Liver (tissue), 9 donors: ENCODE data around the gene PHYHD1. TPM values are rescaled to one million over a fixed set of nuclear protein-coding genes. Genes with fewer than 3 reads are reported as not detected.

Experiments
- DNase-seq: peaks from one replicate; pipeline ENCODE4 v3.0.0-alpha.2; 2017; ENCODE audit warnings: low spot score
- H3K27ac ChIP-seq, 2 donors: one replicate each; pipeline ENCODE4 v1.7.0; 2013; ENCODE audit warnings: inconsistent platforms in 2 of 2, low read length in 2 of 2, control low read depth in 1 of 2, low read depth in 1 of 2, mild to moderate bottlenecking in 1 of 2
- H3K27me3 ChIP-seq, 4 donors: one replicate each; pipeline versions ENCODE4 v1.6.1 to v1.7.0; 2013; ENCODE audit warnings: low read length in 3 of 4, inconsistent platforms in 1 of 4, mild to moderate bottlenecking in 1 of 4, moderate library complexity in 1 of 4; ENCODE audit not compliant: control insufficient read depth in 4 of 4, insufficient read depth in 4 of 4
- H3K36me3 ChIP-seq, 4 donors: one replicate each; pipeline versions ENCODE4 v1.6.1 to v1.7.0; 2013; ENCODE audit warnings: low read length in 3 of 4, mild to moderate bottlenecking in 3 of 4, low read depth in 1 of 4, moderate library complexity in 1 of 4; ENCODE audit not compliant: control insufficient read depth in 4 of 4, insufficient read depth in 3 of 4
- H3K4me1 ChIP-seq, 4 donors: one replicate each; pipeline versions ENCODE4 v1.6.1 to v1.7.0; 2013; ENCODE audit warnings: low read length in 3 of 4, mild to moderate bottlenecking in 3 of 4, moderate library complexity in 1 of 4; ENCODE audit not compliant: control insufficient read depth in 4 of 4, insufficient read depth in 4 of 4
- H3K4me3 ChIP-seq, 3 donors: one replicate each; pipeline versions ENCODE4 v1.6.1 to v1.7.0; 2013; ENCODE audit warnings: low read length in 3 of 3, control low read depth in 1 of 3, low read depth in 1 of 3, mild to moderate bottlenecking in 1 of 3
- H3K9ac ChIP-seq, 2 donors: one replicate each; pipeline ENCODE4 v1.7.0; 2013; ENCODE audit warnings: low read length in 2 of 2, mild to moderate bottlenecking in 2 of 2, moderate library complexity in 2 of 2, control low read depth in 1 of 2, low read depth in 1 of 2
- H3K9me3 ChIP-seq, 4 donors: one replicate each; pipeline versions ENCODE4 v1.6.1 to v1.7.0; 2013; ENCODE audit warnings: low read length in 3 of 4; ENCODE audit not compliant: control insufficient read depth in 4 of 4
- ATF3 ChIP-seq: IDR thresholded peaks from 2 replicates; pipeline ENCODE4 v1.6.1; 2016; ENCODE audit warnings: antibody characterized with exemption
- EGR1 ChIP-seq, 2 donors: IDR thresholded peaks; 2 replicates each; pipeline ENCODE4 v1.6.1; 2016 to 2018; ENCODE audit warnings: antibody characterized with exemption in 2 of 2, low read depth in 2 of 2
- FOXA1 ChIP-seq: IDR thresholded peaks from 2 replicates; pipeline ENCODE4 v1.6.1; 2016; ENCODE audit warnings: antibody characterized with exemption
- FOXA2 ChIP-seq: IDR thresholded peaks from 2 replicates; pipeline ENCODE4 v1.6.1; 2016; ENCODE audit warnings: antibody characterized with exemption
- GABPA ChIP-seq, 2 donors: IDR thresholded peaks in 1 of 2; conservative IDR thresholded peaks in 1 of 2; 2 replicates each; pipeline ENCODE4 v1.6.1; 2016; ENCODE audit warnings: antibody characterized with exemption in 2 of 2, mild to moderate bottlenecking in 1 of 2, moderate library complexity in 1 of 2
- HNF4A ChIP-seq, 2 donors: conservative IDR thresholded peaks; 2 replicates each; pipeline ENCODE4 v1.6.1; 2016; ENCODE audit warnings: antibody characterized with exemption in 2 of 2, mild to moderate bottlenecking in 2 of 2
- HNF4G ChIP-seq: IDR thresholded peaks from 2 replicates; pipeline ENCODE4 v1.6.1; 2016; ENCODE audit warnings: antibody characterized with exemption
- JUND ChIP-seq, 2 donors: IDR thresholded peaks; 2 replicates each; pipeline ENCODE4 v1.6.1; 2016; ENCODE audit warnings: antibody characterized with exemption in 2 of 2
- MAX ChIP-seq: IDR thresholded peaks from 2 replicates; pipeline ENCODE4 v1.6.1; 2016; ENCODE audit warnings: antibody characterized with exemption
- NR2F2 ChIP-seq: IDR thresholded peaks from 2 replicates; pipeline ENCODE4 v1.6.1; 2016; ENCODE audit warnings: antibody characterized with exemption
- RAD21 ChIP-seq, 2 donors: IDR thresholded peaks; 2 replicates each; pipeline ENCODE4 v1.6.1; 2016; ENCODE audit warnings: antibody characterized with exemption in 2 of 2, mild to moderate bottlenecking in 2 of 2
- REST ChIP-seq: IDR thresholded peaks from 2 replicates; pipeline ENCODE4 v1.6.1; 2016; ENCODE audit warnings: antibody characterized with exemption, mild to moderate bottlenecking
- RXRA ChIP-seq, 2 donors: IDR thresholded peaks; 2 replicates each; pipeline ENCODE4 v1.6.1; 2017 to 2018; ENCODE audit warnings: antibody characterized with exemption in 2 of 2, mild to moderate bottlenecking in 1 of 2
- SP1 ChIP-seq: IDR thresholded peaks from 2 replicates; pipeline ENCODE4 v1.6.1; 2018; ENCODE audit warnings: antibody characterized with exemption, mild to moderate bottlenecking
- TAF1 ChIP-seq: conservative IDR thresholded peaks from 2 replicates; pipeline ENCODE4 v1.6.1; 2016; ENCODE audit warnings: antibody characterized with exemption, mild to moderate bottlenecking
- YY1 ChIP-seq: IDR thresholded peaks from 2 replicates; pipeline ENCODE4 v1.6.1; 2016; ENCODE audit warnings: antibody characterized with exemption, mild to moderate bottlenecking
- ZBTB33 ChIP-seq: IDR thresholded peaks from 2 replicates; pipeline ENCODE4 v1.6.1; 2016; ENCODE audit warnings: antibody characterized with exemption
- WGBS: extraction: QIAGEN DNeasy Blood & Tissue Kit; methylation state at CpG from one replicate; pipeline ENCODE4 v1.1.7; 2013; 5-methylcytosine and 5-hydroxymethylcytosine counted together
- polyA plus RNA-seq, 2 donors: library from polyadenylated mRNA; stranded (reverse) in 1 of 2; unstranded in 1 of 2; fragments of 200-250 nt in 1 of 2; fragments of >200 nt in 1 of 2; fragmentation: Nextera tagmentation in 1 of 2; extraction: Ambion mirVana in 1 of 2; gene quantifications; one replicate each; pipeline versions ENCODE4 v1.2.1 to v1.2.3, GENCODE V29; 2013 to 2015
- total RNA-seq, 2 donors: library from RNA; depleted of rRNA; stranded (reverse); fragments of >200 nt; gene quantifications; one replicate each; pipeline ENCODE4 v1.2.3, GENCODE V29; 2014
- donor health status: healthy.
- donor health status: healthy.
- donor health status: healthy.
- donor health status: healthy.
- donor health status: healthy.

Gene PHYHD1
- total and polyA plus RNA-seq, 4 donors: 9.2 to 72.8 (median 31.3) TPM

DNA sequence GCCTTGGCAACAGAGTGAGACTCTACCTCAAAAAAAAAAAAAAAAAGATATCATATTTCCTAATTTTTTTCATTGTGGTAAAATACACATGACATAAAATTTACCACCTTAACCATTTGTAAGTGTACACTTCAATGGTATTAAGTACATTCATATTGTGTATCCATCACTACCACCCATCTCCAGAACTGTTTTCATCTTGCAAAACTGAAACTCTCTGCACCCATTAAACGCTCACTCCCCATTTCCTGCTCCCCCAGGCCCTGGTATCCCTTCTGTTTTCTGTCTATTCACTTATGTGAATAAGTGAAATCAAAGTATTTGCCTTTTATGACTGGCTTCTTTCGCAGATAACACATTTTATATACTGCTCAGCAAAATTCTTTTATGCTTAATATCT, 26.0 kb upstream of the PHYHD1 start:
- DNase-seq: no peak
- peaks cover 0 to 24% (median 13%) of the 10 kb centered on the region in 4 donors for H3K4me1 ChIP-seq
- no peak overlapping the region for H3K27ac ChIP-seq
- no peaks in the 10 kb centered on the region for H3K27me3 ChIP-seq
- WGBS: 85% methylated on average over 2 of the region's 2 CpGs
- TF ChIP-seq GABPA (IDR thresholded peaks at IDR 0.05 in 1 of 2, conservative IDR thresholded peaks at IDR 0.05 in 1 of 2) (no peak), MAX (no peak)
- peaks cover 5 to 23% (median 7%) of the 10 kb centered on the region in 4 donors for H3K36me3 ChIP-seq
- H3K9ac ChIP-seq: no peak overlapping the region
- H3K4me3 ChIP-seq: no peak overlapping the region
- no peaks in the 10 kb centered on the region for H3K9me3 ChIP-seq

- TF ChIP-seq TAF1: no peak
- Histone ChIP-seq H3K9me3 (no peaks in the 10 kb centered on the region), H3K27ac (no peak overlapping the region), H3K9ac (no peak overlapping the region), H3K27me3 (no peaks in the 10 kb centered on the region), H3K4me1 (peaks cover 0 to 24% (median 12%) of the 10 kb centered on the region in 4 donors), H3K36me3 (peaks cover under 1 to 20% (median 8%) of the 10 kb centered on the region in 4 donors), H3K4me3 (no peak overlapping the region)
- no peak for DNase-seq
- 92% methylated on average over 4 of the region's 4 CpGs for WGBS
These were observed 25.2 kb upstream of the PHYHD1 start for GRCh38 chr9:128895556-128895955.

- Histone ChIP-seq H3K27ac (peak overlapping the region; percentile 4 to 42), H3K4me1 (peaks cover 0 to 12% (median 8%) of the 10 kb centered on the region in 4 donors)
These were observed 22.4 kb upstream of the PHYHD1 start for GRCh38 chr9:128898382-128898781.

More at GRCh38 chr9:128898382-128898781, 22.4 kb upstream of the PHYHD1 start:
- TF ChIP-seq FOXA2 (no peak), ATF3 (no peak), SP1 (no peak), ZBTB33 (no peak), TAF1 (no peak), FOXA1 (no peak), YY1 (no peak), MAX (no peak), HNF4G (no peak), REST (no peak), NR2F2 (no peak), HNF4A (conservative IDR thresholded peaks at IDR 0.05) (no peak), GABPA (IDR thresholded peaks at IDR 0.05 in 1 of 2, conservative IDR thresholded peaks at IDR 0.05 in 1 of 2) (no peak), JUND (IDR thresholded peaks at IDR 0.05) (no peak), EGR1 (IDR thresholded peaks at IDR 0.05; ENCODE audit: low read depth in 2 of 2) (no peak), RXRA (IDR thresholded peaks at IDR 0.05) (no peak), RAD21 (IDR thresholded peaks at IDR 0.05) (no peak)
- 85% methylated on average over 5 of the region's 5 CpGs for WGBS
- DNase-seq: no peak
- no peak overlapping the region for H3K9ac ChIP-seq
- no peaks in the 10 kb centered on the region for H3K9me3 ChIP-seq
- no peaks in the 10 kb centered on the region for H3K27me3 ChIP-seq
- no peak overlapping the region for H3K4me3 ChIP-seq
- peaks cover 0 to 17% (median 12%) of the 10 kb centered on the region in 4 donors for H3K36me3 ChIP-seq
